ENCODE results near the gene STMP1. TPM values are rescaled to one million over a fixed set of nuclear protein-coding genes. Genes with fewer than 3 reads are reported as not detected.
"Not testable (repeated sequence)": the region's sequence is repeated elsewhere in the genome, so short reads cannot be mapped to it uniquely, and the experiment has no call there.

Gene STMP1
- total RNA-seq, 1 donor from 2014 or later, result 13.5 TPM

- no peak for DNase-seq (ENCODE audit: extremely low spot score in 2 of 2)
- no peaks in the 10 kb centered on the region for H3K36me3 ChIP-seq
- peak overlapping the region; percentile 91 to 96 for H3K4me3 ChIP-seq
- TF ChIP-seq CTCF (IDR thresholded peaks at IDR 0.05) (peak in 2 of 3 experiments; percentile 80 to 88), POLR2A (IDR thresholded peaks at IDR 0.05) (no peak)
- H3K27me3 ChIP-seq, result no peaks in the 10 kb centered on the region
- H3K9me3 ChIP-seq, result no peaks in the 10 kb centered on the region
- peak overlapping the region; percentile 86 for H3K27ac ChIP-seq
- peaks cover 30% of the 10 kb centered on the region for H3K4me1 ChIP-seq
- intact Hi-C loops (cut with DNase I), result loop anchor here (10.0 kb wide), 1 partner anchor 343 kb away; no protein-coding TSS in a partner anchor
Observed at GRCh38 chr7:135662123-135662372, 266 bp upstream of the STMP1 start.

GRCh38 chr7:135664046-135664589 is 1.8 kb downstream of the STMP1 start:
- H3K36me3 ChIP-seq, result no peaks in the 10 kb centered on the region
- H3K27me3 ChIP-seq, result no peaks in the 10 kb centered on the region
- H3K4me3 ChIP-seq, result no peak overlapping the region
- H3K4me1 ChIP-seq, result peaks cover 33% of the 10 kb centered on the region
- no peak overlapping the region for H3K27ac ChIP-seq
- no peak for DNase-seq (ENCODE audit: extremely low spot score in 2 of 2)
- intact Hi-C loops (cut with DNase I), result loop anchor here (10.0 kb wide), 1 partner anchor 341 kb away; no protein-coding TSS in a partner anchor
- no peaks in the 10 kb centered on the region for H3K9me3 ChIP-seq
- no peak for TF ChIP-seq POLR2A (IDR thresholded peaks at IDR 0.05)
- TF ChIP-seq POLR2AphosphoS5 (IDR thresholded peaks at IDR 0.05; ENCODE audit: insufficient read depth in 1 of 2, low read depth in 1 of 2), result no peak
- TF ChIP-seq CTCF (IDR thresholded peaks at IDR 0.05), result no peak

- H3K27me3 ChIP-seq, result no peaks in the 10 kb centered on the region
- H3K4me3 ChIP-seq, result no peak overlapping the region
- intact Hi-C loops (cut with DNase I), result loop anchor here (10.0 kb wide), 1 partner anchor 340 kb away; no protein-coding TSS in a partner anchor
- no peak for DNase-seq (ENCODE audit: extremely low spot score in 2 of 2)
- no peak overlapping the region for H3K27ac ChIP-seq
- TF ChIP-seq CTCF (IDR thresholded peaks at IDR 0.05) (no peak), POLR2A (IDR thresholded peaks at IDR 0.05) (no peak), POLR2AphosphoS5 (IDR thresholded peaks at IDR 0.05; ENCODE audit: insufficient read depth in 1 of 2, low read depth in 1 of 2) (no peak)
- no peaks in the 10 kb centered on the region for H3K9me3 ChIP-seq
- H3K4me1 ChIP-seq, result peaks cover 42% of the 10 kb centered on the region
- no peaks in the 10 kb centered on the region for H3K36me3 ChIP-seq
Observed at GRCh38 chr7:135665042-135665441, 2.7 kb downstream of the STMP1 start.

GRCh38 chr7:135666156-135666555 is 3.8 kb downstream of the STMP1 start:
- intact Hi-C loops (cut with DNase I), result loop anchor here (10.0 kb wide), 1 partner anchor 339 kb away; no protein-coding TSS in a partner anchor
- Histone ChIP-seq H3K27ac (no peak overlapping the region), H3K4me3 (no peak overlapping the region), H3K36me3 (no peaks in the 10 kb centered on the region), H3K9me3 (no peaks in the 10 kb centered on the region), H3K27me3 (no peaks in the 10 kb centered on the region), H3K4me1 (peaks cover 53% of the 10 kb centered on the region)
- no peak for DNase-seq (ENCODE audit: extremely low spot score in 2 of 2)
- TF ChIP-seq CTCF (IDR thresholded peaks at IDR 0.05) (no peak), POLR2AphosphoS5 (IDR thresholded peaks at IDR 0.05; ENCODE audit: insufficient read depth in 1 of 2, low read depth in 1 of 2) (no peak), POLR2A (IDR thresholded peaks at IDR 0.05) (no peak)

GRCh38 chr7:135666846-135667245 is 4.5 kb downstream of the STMP1 start:
- Histone ChIP-seq H3K4me1 (peaks cover 55% of the 10 kb centered on the region), H3K27me3 (no peaks in the 10 kb centered on the region)
- intact Hi-C loops (cut with DNase I), result loop anchor here (10.0 kb wide), 1 partner anchor 338 kb away; no protein-coding TSS in a partner anchor

GRCh38 chr7:135667626-135668025 is 5.3 kb downstream of the STMP1 start:
- not testable (repeated sequence) for H3K27me3 ChIP-seq
- intact Hi-C loops (cut with DNase I), result loop anchor here (10.0 kb wide), 1 partner anchor 337 kb away; no protein-coding TSS in a partner anchor
- peaks cover 56% of the 10 kb centered on the region for H3K4me1 ChIP-seq

More at GRCh38 chr7:135666846-135667245, 4.5 kb downstream of the STMP1 start:
- TF ChIP-seq POLR2A (IDR thresholded peaks at IDR 0.05), result no peak
- no peaks in the 10 kb centered on the region for H3K36me3 ChIP-seq
- DNase-seq (ENCODE audit: extremely low spot score in 2 of 2), result no peak
- H3K27ac ChIP-seq, result no peak overlapping the region
- no peak overlapping the region for H3K4me3 ChIP-seq
- no peaks in the 10 kb centered on the region for H3K9me3 ChIP-seq

GRCh38 chr7:135668852-135669395 is 6.6 kb downstream of the STMP1 start:
- not testable (repeated sequence) for H3K27me3 ChIP-seq; H3K9me3 ChIP-seq; H3K27ac ChIP-seq; H3K36me3 ChIP-seq; H3K4me3 ChIP-seq; DNase-seq (ENCODE audit: extremely low spot score in 2 of 2)
- peaks cover 57% of the 10 kb centered on the region for H3K4me1 ChIP-seq
- intact Hi-C loops (cut with DNase I), result loop anchor here (10.0 kb wide), 1 partner anchor 336 kb away; no protein-coding TSS in a partner anchor

More at GRCh38 chr7:135667626-135668025, 5.3 kb downstream of the STMP1 start:
- H3K4me3 ChIP-seq; H3K36me3 ChIP-seq; H3K27ac ChIP-seq; H3K9me3 ChIP-seq; DNase-seq (ENCODE audit: extremely low spot score in 2 of 2): not testable (repeated sequence)

Data from vagina (tissue), 2 donors.